GM12801 (cell line): ENCODE data around the gene KAT2B.

Source experiments
- TF ChIP-seq, protein P1 (sequence below): IDR thresholded peaks from one replicate; pipeline ENCODE4 v1.5.1; 2011; ENCODE audit warnings: control low read depth; ENCODE audit not compliant: insufficient read length; ENCODE audit errors: extremely low read depth

KAT2B gene

DNA sequence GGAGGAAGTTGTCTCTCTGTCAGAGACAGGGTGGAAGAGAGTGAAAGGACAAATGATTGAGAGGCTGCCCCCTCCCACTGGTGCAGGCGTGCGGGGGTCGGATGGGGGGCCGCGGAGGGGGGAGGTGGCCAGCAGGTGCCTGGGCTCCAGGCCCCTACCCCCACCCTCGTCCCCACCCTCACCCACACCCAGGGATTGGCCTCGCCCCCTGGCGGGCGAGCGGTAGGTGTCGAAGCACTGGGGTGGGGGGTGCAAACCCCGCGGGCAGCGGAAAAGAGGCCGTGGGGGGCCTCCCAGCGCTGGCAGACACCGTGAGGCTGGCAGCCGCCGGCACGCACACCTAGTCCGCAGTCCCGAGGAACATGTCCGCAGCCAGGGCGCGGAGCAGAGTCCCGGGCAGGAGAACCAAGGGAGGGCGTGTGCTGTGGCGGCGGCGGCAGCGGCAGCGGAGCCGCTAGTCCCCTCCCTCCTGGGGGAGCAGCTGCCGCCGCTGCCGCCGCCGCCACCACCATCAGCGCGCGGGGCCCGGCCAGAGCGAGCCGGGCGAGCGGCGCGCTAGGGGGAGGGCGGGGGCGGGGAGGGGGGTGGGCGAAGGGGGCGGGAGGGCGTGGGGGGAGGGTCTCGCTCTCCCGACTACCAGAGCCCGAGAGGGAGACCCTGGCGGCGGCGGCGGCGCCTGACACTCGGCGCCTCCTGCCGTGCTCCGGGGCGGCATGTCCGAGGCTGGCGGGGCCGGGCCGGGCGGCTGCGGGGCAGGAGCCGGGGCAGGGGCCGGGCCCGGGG, at the start of gene KAT2B:
Gene KAT2B (plus strand): TSS at position 682 of the 783 bp plus-strand sequence. CDS start 32 bp downstream, at position 714.
- TF ChIP-seq, protein P1, sequence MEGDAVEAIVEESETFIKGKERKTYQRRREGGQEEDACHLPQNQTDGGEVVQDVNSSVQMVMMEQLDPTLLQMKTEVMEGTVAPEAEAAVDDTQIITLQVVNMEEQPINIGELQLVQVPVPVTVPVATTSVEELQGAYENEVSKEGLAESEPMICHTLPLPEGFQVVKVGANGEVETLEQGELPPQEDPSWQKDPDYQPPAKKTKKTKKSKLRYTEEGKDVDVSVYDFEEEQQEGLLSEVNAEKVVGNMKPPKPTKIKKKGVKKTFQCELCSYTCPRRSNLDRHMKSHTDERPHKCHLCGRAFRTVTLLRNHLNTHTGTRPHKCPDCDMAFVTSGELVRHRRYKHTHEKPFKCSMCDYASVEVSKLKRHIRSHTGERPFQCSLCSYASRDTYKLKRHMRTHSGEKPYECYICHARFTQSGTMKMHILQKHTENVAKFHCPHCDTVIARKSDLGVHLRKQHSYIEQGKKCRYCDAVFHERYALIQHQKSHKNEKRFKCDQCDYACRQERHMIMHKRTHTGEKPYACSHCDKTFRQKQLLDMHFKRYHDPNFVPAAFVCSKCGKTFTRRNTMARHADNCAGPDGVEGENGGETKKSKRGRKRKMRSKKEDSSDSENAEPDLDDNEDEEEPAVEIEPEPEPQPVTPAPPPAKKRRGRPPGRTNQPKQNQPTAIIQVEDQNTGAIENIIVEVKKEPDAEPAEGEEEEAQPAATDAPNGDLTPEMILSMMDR: no peak

DNA sequence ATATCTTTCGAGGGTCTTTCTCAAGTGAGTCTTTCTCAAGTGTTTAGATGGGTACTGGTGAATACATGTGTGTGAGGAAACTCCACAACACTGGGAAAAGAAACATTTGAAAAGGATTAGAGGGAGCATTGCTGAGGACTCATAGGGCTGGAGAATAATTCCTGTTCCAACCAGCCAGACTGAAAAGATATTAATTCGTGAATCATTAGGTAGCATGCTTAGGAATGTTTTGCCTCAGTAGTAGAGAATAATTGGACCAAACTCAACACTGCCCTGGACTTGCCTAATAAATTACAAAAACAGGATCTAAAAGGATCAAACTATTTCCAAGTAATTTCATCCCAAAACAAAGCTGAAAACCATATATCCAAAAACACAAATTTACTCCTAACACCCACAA, 45.5 kb upstream of the KAT2B start:
- TF ChIP-seq, protein P1: no peak

DNA sequence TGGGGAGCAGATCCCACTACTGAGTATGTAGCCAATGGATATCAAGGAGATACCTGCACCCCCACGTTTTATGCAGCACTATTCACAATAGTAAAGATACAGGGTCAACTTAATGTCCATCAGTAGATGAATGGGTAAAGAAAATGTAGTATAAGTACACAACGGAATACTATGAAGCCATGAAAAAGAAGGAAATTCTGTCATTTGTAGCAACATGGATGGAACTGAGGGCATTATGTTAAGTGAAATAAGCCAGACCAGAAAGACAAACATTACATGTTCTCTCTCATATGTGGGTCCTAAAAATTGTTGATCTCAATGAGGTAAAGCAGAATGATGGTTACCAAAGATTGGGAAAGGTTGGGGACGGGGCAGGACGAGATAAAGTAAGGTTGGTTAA, 42.7 kb upstream of the KAT2B start:
- TF ChIP-seq, protein P1: no peak

DNA sequence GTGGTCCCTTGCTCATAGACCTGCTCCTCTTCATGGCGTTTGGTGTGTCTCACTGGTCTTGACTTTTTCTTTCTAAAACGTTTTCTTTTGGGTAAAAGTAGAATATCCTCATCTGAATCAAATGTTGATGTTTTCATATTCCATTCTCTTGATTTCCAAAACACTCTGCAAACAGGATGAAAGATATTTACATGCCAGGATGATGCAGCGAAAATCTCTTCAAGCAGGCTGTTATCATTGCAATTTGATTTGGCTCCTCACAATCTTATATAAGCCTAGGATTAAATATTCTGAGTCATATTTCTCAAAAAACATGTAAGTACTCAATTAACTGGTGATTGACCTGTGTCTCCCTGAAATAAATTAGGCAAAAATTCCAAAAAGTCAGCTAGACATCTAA, 38.3 kb upstream of the KAT2B start:
- TF ChIP-seq, protein P1: no peak

DNA sequence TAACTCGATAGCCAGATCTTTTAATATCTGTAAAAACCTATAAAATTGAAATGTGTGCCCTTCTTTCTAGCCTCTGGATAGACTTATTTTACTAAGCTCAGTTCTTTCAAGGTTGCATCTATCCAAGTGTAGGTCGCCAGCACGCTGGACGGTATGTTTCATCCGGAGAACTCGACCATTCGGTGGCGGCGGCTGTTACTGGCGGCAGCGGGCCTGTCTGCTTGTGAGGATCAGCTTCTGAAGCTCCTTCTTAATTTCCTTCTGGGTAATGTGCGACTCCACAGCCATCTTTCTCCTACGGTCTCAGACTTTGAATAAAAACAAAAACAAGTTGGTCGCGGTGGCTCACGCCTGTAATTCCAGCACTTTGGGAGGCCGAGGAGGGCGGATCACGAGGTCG, 32.3 kb upstream of the KAT2B start:
- TF ChIP-seq, protein P1: no peak

DNA sequence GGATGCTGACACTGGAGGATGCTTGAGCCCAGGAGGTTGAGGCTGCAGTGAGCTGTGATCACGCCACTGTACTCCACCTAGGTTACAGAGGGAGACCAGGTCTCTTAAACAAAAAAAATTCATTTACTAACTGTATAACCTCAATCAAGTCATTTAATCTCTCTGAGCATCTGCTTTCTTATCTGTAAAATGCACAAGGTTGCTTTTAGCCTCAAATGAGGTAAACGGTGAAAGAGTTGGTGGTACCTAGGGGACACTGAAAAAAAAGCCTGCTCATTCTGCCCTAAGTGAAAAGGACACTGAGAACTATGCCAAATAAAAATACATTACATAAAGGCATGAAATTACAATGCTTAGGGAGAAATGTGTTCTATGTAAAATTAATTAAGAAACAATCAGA, 31.6 kb upstream of the KAT2B start:
- TF ChIP-seq, protein P1: no peak

DNA sequence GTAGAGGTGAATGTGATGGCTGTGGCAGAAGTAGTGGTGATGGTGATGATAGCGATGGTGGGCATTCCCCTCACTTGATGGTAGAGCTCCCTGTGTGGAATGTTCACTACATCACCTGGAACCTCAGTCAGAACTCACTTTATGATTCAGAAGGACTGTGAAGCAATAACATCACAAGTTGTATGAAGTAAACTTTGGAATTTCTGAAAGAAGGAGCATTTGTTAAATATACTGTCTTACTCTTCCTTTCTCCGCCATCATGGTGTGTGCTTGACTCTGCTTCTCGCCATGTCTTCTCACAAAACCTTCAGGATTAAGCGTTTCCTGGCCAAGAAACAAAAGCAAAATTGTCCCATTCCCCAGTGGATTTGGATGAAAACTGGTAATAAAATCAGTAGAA, 28.1 kb upstream of the KAT2B start, which contains the start of gene PP2D1:
Gene PP2D1 (minus strand): TSS at position 101 of the 400 bp plus-strand sequence. CDS start 192 bp downstream, outside the sequence.
- TF ChIP-seq, protein P1: no peak
